Kasumi-1 (cell line): ENCODE measurements around the gene LCOR.
"Not testable (repeated sequence)": the region's sequence is repeated elsewhere in the genome, so short reads cannot be mapped to it uniquely, and the experiment has no call there.

Source experiments
- DNase-seq, 2 experiments: peaks; one replicate each; lab custom pipeline; 2025; lab: John Stamatoyannopoulos, UW

Gene LCOR

DNA sequence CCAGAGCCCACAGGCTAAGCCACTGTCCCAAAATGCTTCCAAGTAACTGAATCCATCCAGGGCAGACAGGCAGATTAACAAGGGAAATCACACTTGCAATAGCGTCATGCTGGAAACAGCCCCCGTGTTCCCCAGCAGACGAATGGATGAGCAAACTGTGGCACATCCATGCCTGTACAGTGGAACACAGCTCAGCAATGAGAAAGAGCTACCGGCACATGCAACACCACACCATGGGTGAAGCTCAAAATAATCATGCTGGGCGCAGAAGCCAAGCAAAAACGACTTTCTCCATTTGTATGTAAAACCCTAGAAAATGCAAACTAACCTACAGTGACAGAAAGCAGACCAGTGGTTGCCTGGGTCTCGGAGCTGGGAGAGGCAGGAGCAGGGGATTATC, 200.5 kb downstream of the LCOR start:
- no peak for DNase-seq

- not testable (repeated sequence) for DNase-seq
Measured at GRCh38 chr10:97033841-97034240, 201.7 kb downstream of the LCOR start.

DNA sequence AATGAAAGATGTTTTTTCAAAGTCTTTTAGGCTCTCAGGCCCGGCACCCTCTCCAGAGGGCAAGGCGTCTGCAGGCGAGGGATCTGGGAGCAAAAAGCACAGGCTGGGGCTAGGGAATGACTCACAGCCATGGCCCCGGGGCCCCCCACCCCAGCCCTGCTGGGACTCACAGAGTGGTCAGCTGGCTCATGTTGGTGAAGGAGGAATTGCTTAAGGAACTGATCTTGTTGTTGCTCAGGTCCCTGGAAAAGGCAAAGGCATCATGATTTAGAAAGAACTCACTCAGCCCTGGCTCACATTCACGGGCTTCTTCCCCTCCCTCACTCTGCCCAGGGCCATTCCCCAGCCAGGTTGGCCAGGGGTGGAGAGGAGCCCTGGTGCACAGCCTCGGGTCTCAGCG, 202.2 kb downstream of the LCOR start:
- no peak for DNase-seq

- DNase-seq, result no peak
Measured at GRCh38 chr10:97034958-97035769, 203.1 kb downstream of the LCOR start.

- peak; percentile 87 to 88 for DNase-seq
Measured at GRCh38 chr10:97037365-97038361, 205.6 kb downstream of the LCOR start.

DNA sequence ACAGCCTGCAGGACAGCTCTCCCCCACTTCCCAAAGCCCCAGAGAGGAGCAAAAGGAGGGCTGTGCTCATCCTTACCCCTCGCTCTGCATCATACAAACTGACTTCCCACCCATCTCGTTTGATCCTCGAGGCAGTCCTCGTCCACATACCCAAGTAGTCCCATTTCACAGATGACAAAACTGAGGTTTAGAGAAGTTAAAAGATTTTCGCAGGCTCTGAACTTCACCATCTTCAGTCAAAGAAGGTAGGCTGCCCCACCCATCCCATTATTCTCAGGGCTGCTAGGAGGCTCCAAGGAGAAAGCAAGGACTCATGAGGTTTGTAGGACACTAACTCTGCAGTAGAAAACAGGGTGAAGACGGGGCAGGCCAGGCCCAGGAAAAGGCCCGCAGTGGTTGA, 206.6 kb downstream of the LCOR start:
- DNase-seq, result no peak

DNA sequence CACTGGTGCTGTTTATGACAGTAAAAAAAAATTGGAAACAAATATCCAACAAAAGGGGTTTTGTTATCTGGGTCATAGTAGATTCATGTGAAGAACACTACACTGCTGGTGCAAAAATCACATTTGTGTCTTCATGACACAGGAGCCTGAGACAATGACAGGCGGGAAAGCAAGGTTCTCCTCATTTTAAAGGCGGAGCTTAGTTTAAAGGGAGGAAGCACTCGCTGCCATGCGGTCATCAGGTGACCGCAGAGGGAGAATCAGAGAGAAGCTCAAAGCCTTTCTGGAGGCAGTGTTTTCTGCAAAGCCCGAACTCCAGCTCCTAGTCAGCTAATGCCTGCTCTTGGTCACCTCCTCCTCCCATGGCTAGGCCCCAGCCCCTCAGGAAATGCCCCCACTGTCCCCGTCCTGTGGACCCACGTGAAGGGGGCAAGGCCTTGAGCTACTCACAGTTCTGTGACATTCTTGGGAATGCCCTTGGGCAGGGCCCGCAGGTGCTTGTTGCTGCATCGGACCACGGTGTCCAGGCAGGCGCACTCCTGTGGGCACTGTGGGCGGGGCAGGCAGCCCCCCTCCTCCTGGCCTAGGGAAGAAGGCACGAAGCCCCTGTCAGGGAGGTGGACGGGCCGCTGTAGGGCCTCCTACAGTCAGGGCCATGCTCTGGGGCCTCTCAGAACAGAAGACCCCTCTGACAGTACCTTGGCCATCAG, 207.6 kb downstream of the LCOR start:
- no peak for DNase-seq

DNA sequence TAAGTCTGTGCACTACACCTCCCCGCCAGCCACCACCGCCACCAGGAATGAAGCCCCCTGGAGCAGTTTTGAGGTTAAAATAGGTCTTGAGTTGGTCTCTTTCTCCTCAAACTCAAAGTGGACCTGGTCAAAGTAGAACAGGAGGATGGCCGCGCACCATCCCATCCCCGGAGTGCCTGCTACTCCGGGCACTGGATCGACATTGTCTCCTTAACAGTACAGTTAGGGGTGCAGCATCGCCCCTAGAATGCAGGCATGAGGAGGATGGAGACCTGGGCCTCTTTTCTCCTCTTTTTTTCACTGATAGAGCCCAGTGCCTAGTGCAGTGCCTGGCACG, 208.1 kb downstream of the LCOR start:
- no peak for DNase-seq

GRCh38 chr10:97040706-97041105, 208.6 kb downstream of the LCOR start:
- DNase-seq, result no peak

GRCh38 chr10:97042081-97042480, 210.0 kb downstream of the LCOR start:
- DNase-seq, result no peak

- no peak for DNase-seq
Measured at GRCh38 chr10:97042716-97043562, 210.8 kb downstream of the LCOR start.

GRCh38 chr10:97043563-97043855, 211.4 kb downstream of the LCOR start:
- no peak for DNase-seq
